Hematopoietic multipotent progenitor cell treated with erythropoietin and hydrocortisone succinate and interleukin-3 and kit ligand, for 15 days (in vitro differentiated cells): ENCODE data around the gene SMCO2.

Source experiments
- DNase-seq: peaks from one replicate; pipeline ENCODE4 v3.0.0-alpha.2; 2015; ENCODE audit warnings: low spot score

SMCO2 gene

GRCh38 chr12:27455589-27455988 is 9.1 kb downstream of the SMCO2 start:
- DNase-seq = no peak

- DNase-seq = no peak
Measured at GRCh38 chr12:27456618-27457017, 10.1 kb downstream of the SMCO2 start.

- no peak for DNase-seq
Measured at GRCh38 chr12:27460471-27460978, 14.0 kb downstream of the SMCO2 start.

GRCh38 chr12:27462151-27462694 is 15.7 kb downstream of the SMCO2 start:
- DNase-seq = no peak

- no peak for DNase-seq
Measured at GRCh38 chr12:27462851-27463250, 16.3 kb downstream of the SMCO2 start.

GRCh38 chr12:27463511-27464219 is 17.1 kb downstream of the SMCO2 start:
- no peak for DNase-seq

- no peak for DNase-seq
Measured at GRCh38 chr12:27464220-27464554, 17.7 kb downstream of the SMCO2 start.

GRCh38 chr12:27467641-27468040 is 21.1 kb downstream of the SMCO2 start:
- DNase-seq = no peak

- DNase-seq = no peak
Measured at GRCh38 chr12:27468241-27468640, 21.7 kb downstream of the SMCO2 start.

- no peak for DNase-seq
Measured at GRCh38 chr12:27469176-27469736, 22.7 kb downstream of the SMCO2 start.

GRCh38 chr12:27472604-27473003 is 26.1 kb downstream of the SMCO2 start:
- no peak for DNase-seq

GRCh38 chr12:27474344-27474743 is 27.8 kb downstream of the SMCO2 start:
- no peak for DNase-seq

GRCh38 chr12:27477049-27477448 is 30.5 kb downstream of the SMCO2 start:
- DNase-seq = no peak

- DNase-seq = no peak
Measured at GRCh38 chr12:27478949-27479348, 32.4 kb downstream of the SMCO2 start.

- no peak for DNase-seq
Measured at GRCh38 chr12:27480016-27480415, 33.5 kb downstream of the SMCO2 start.

- no peak for DNase-seq
Measured at GRCh38 chr12:27486961-27487360, 40.4 kb downstream of the SMCO2 start.

- no peak for DNase-seq
Measured at GRCh38 chr12:27488479-27488878, 41.9 kb downstream of the SMCO2 start.

- no peak for DNase-seq
Measured at GRCh38 chr12:27491226-27491625, 44.7 kb downstream of the SMCO2 start.

- no peak for DNase-seq
Measured at GRCh38 chr12:27493260-27493940, 46.9 kb downstream of the SMCO2 start.

GRCh38 chr12:27497446-27497845 is 50.9 kb downstream of the SMCO2 start:
- no peak for DNase-seq

GRCh38 chr12:27498149-27498548 is 51.6 kb downstream of the SMCO2 start:
- no peak for DNase-seq

- DNase-seq = no peak
Measured at GRCh38 chr12:27498761-27499160, 52.2 kb downstream of the SMCO2 start.

GRCh38 chr12:27499377-27499776 is 52.8 kb downstream of the SMCO2 start:
- DNase-seq = no peak
